Measurements from ENCODE around the gene ARRDC1.

- TF ChIP-seq POLR2A (IDR thresholded peaks at IDR 0.05) = no peak
- no peak for TF ChIP-seq CTCF (IDR thresholded peaks at IDR 0.05)
These were observed 40.9 kb downstream of the ARRDC1 start for GRCh38 chr9:137646341-137646740.
